ENCODE results near the gene ABCA7.

DNA sequence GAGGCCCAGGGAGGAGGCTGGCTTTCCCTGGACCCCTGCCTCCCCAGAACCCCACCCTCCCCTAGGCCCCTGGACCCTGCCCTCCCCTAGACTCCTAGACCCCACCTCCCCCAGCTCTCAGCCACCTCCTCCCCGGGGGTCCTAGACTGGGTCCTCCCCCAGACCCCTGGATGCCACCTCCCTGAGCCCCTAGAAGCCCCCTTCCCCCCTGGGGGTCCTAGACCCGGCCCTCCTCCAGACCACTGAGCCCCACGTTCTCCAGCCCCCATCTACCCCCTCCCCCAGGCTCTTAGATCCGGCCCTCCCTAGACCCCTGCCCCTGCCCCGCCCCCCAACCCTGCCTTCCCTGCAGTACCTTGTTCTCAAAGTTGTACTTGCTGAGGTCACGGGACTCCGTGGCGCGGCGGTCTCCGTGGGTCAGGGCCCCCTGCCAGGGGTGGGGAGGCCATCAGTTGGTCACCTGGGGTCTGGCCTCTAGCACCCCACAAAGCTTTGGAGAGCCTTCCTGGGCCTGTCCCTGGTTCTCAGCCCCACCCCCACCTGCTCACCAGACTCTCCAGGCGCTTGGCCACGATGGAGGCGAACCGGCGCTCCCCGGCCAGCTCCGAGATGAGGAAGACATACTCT, 71.8 kb downstream of the ABCA7 start:
- TF ChIP-seq CTCF (IDR thresholded peaks at IDR 0.05; ENCODE audit: low read depth, low read length) = no peak
- TF ChIP-seq, protein P1, sequence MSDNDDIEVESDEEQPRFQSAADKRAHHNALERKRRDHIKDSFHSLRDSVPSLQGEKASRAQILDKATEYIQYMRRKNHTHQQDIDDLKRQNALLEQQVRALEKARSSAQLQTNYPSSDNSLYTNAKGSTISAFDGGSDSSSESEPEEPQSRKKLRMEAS (IDR thresholded peaks at IDR 0.05; ENCODE audit: low read depth, low read length) = no peak
- no peak for TF ChIP-seq POLR2A (IDR thresholded peaks at IDR 0.05; ENCODE audit: extremely low read depth, insufficient read length)

Measured in NB4 (cell line).